Fibroblast of lung (primary cell): Measurements from ENCODE around the gene MUSTN1.

Experiments used
- CTCF ChIP-seq, 2 donors: IDR thresholded peaks in 1 of 2; conservative IDR thresholded peaks in 1 of 2; 1 replicate in 1 of 2; 2 replicates in 1 of 2; pipeline ENCODE4 v1.5.1; 2011 to 2012; ENCODE audit warnings: low read length in 2 of 2, control low read depth in 1 of 2, inconsistent platforms in 1 of 2, low read depth in 1 of 2, mild to moderate bottlenecking in 1 of 2
- EZH2 ChIP-seq: IDR thresholded peaks from 2 replicates; pipeline ENCODE4 v1.5.1; 2012; ENCODE audit warnings: low read length, control low read depth, mild to moderate bottlenecking; ENCODE audit errors: missing control alignments

GRCh38 chr3:52877085-52877484, 42.3 kb upstream of the MUSTN1 start:
- no peak for TF ChIP-seq CTCF (conservative IDR thresholded peaks at IDR 0.05 in 1 of 2, IDR thresholded peaks at IDR 0.05 in 1 of 2; ENCODE audit: low read depth in 1 of 2, low read length in 2 of 2)
- no peak for TF ChIP-seq EZH2
